Naive B cell (primary cell): ENCODE data around the gene SORCS2. TPM values are rescaled to one million over a fixed set of nuclear protein-coding genes. Genes with fewer than 3 reads are reported as not detected.

Experiments used
- ATAC-seq, 2 donors: fragments of 150-1000 bp; cut with Tn5 transposase; 2 replicates each; pipeline ENCODE4 v1.10.0; 2021; ENCODE audit warnings: low read depth in 2 of 2, mild to moderate bottlenecking in 2 of 2, moderate library complexity in 2 of 2
- DNase-seq: peaks from one replicate; pipeline ENCODE4 v3.0.0; 2022
- H3K27ac Mint-ChIP-seq, 6 donors: one replicate each; pipeline ENCODE4 v1.8.0; 2020 to 2022; ENCODE audit warnings: mild to moderate bottlenecking in 6 of 6, mixed read lengths in 6 of 6, moderate library complexity in 5 of 6, inconsistent platforms in 2 of 6
- H3K27me3 Mint-ChIP-seq, 3 donors: one replicate each; pipeline ENCODE4 v1.8.0; 2021 to 2022; ENCODE audit warnings: mixed read lengths in 3 of 3, mild to moderate bottlenecking in 1 of 3
- H3K36me3 Mint-ChIP-seq, 2 donors: one replicate each; pipeline ENCODE4 v1.8.0; 2020 to 2022; ENCODE audit warnings: mixed read lengths in 2 of 2, inconsistent platforms in 1 of 2, mild to moderate bottlenecking in 1 of 2
- H3K4me1 Mint-ChIP-seq, 3 donors: one replicate each; pipeline ENCODE4 v1.8.0; 2020 to 2022; ENCODE audit warnings: mixed read lengths in 3 of 3, inconsistent platforms in 1 of 3, mild to moderate bottlenecking in 1 of 3, moderate library complexity in 1 of 3
- H3K4me3 Mint-ChIP-seq, 8 donors: one replicate each; pipeline ENCODE4 v1.8.0; 2020 to 2022; ENCODE audit warnings: mild to moderate bottlenecking in 8 of 8, mixed read lengths in 8 of 8, moderate library complexity in 8 of 8, inconsistent platforms in 2 of 8
- H3K9me3 Mint-ChIP-seq, 7 donors: one replicate each; pipeline ENCODE4 v1.8.0; 2020 to 2022; ENCODE audit warnings: mixed read lengths in 7 of 7, mild to moderate bottlenecking in 5 of 7, inconsistent platforms in 2 of 7, moderate library complexity in 1 of 7
- polyA plus RNA-seq, 6 donors: library from polyadenylated mRNA; unstranded; fragments of 300-500 nt; fragmentation: Illumina TruSeq; gene quantifications; one replicate each; pipeline ENCODE4 v1.2.3, GENCODE V29; 2021; ENCODE audit warnings: low read depth in 6 of 6

The SORCS2 gene
- polyA plus RNA-seq, 6 donors from 2014 or later: not detected

- DNase-seq (no peak), ATAC-seq (no peak)
- no peaks in the 10 kb centered on the region for H3K4me1 Mint-ChIP-seq
- peaks cover 0 to 10% (median 4%) of the 10 kb centered on the region in 7 donors for H3K9me3 Mint-ChIP-seq
- peaks cover 0 to 12% (median 8%) of the 10 kb centered on the region in 3 donors for H3K27me3 Mint-ChIP-seq
- no peak overlapping the region for H3K4me3 Mint-ChIP-seq
- no peaks in the 10 kb centered on the region for H3K36me3 Mint-ChIP-seq
- no peak overlapping the region for H3K27ac Mint-ChIP-seq
Observed at GRCh38 chr4:7244331-7244665, 52.0 kb downstream of the SORCS2 start.

- H3K27me3 Mint-ChIP-seq: peaks cover 0 to 9% (median 8%) of the 10 kb centered on the region in 3 donors
- ATAC-seq: no peak
- H3K4me1 Mint-ChIP-seq: no peaks in the 10 kb centered on the region
Observed at GRCh38 chr4:7244751-7245320, 52.5 kb downstream of the SORCS2 start.

DNA sequence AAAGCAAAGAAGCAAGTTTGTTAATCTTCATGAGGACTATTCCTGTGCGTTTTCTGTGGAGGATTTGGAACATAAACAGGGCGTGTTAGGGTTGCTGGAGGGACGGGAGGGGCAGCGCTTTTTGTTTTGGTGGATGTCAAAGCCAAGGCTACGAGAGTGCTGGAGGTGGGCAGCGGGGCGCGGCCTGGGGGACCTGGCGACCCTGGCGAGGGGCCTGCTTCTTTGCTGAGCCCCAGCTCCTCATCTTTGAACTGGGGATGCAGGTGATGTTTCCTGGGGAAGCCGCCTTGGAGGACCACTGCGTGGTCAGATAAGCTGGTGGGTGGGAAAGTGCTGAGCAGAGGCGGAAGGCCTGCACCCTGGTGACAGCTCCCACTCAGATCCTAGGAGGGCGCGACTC lies 55.2 kb downstream of the SORCS2 start:
- H3K36me3 Mint-ChIP-seq: no peaks in the 10 kb centered on the region
- H3K27ac Mint-ChIP-seq: no peak overlapping the region
- DNase-seq (no peak), ATAC-seq (no peak)
- peaks cover 0 to 24% (median 20%) of the 10 kb centered on the region in 3 donors for H3K27me3 Mint-ChIP-seq
- H3K4me3 Mint-ChIP-seq: no peak overlapping the region
- peaks cover 0 to 11% (median 2%) of the 10 kb centered on the region in 7 donors for H3K9me3 Mint-ChIP-seq
- no peaks in the 10 kb centered on the region for H3K4me1 Mint-ChIP-seq

More at GRCh38 chr4:7244751-7245320, 52.5 kb downstream of the SORCS2 start:
- H3K36me3 Mint-ChIP-seq: no peaks in the 10 kb centered on the region
- no peak overlapping the region for H3K4me3 Mint-ChIP-seq
- no peak for DNase-seq
- H3K9me3 Mint-ChIP-seq: peaks cover 0 to 11% (median 2%) of the 10 kb centered on the region in 7 donors
- H3K27ac Mint-ChIP-seq: peak overlapping the region in 1 of 6 donors; percentile 54

GRCh38 chr4:7247946-7248345 lies 55.6 kb downstream of the SORCS2 start:
- H3K27me3 Mint-ChIP-seq: peaks cover 0 to 24% (median 16%) of the 10 kb centered on the region in 3 donors
- H3K27ac Mint-ChIP-seq: no peak overlapping the region
- no peak for DNase-seq
- ATAC-seq: no peak
- peaks cover 0 to 11% (median 2%) of the 10 kb centered on the region in 7 donors for H3K9me3 Mint-ChIP-seq
- H3K36me3 Mint-ChIP-seq: no peaks in the 10 kb centered on the region
- no peaks in the 10 kb centered on the region for H3K4me1 Mint-ChIP-seq
- H3K4me3 Mint-ChIP-seq: no peak overlapping the region

GRCh38 chr4:7248857-7249256 lies 56.5 kb downstream of the SORCS2 start:
- no peak for ATAC-seq
- Mint-ChIP-seq H3K4me1 (no peaks in the 10 kb centered on the region), H3K27me3 (peaks cover 0 to 24% (median 16%) of the 10 kb centered on the region in 3 donors), H3K36me3 (no peaks in the 10 kb centered on the region), H3K9me3 (peaks cover 0 to 11% (median 2%) of the 10 kb centered on the region in 7 donors), H3K27ac (no peak overlapping the region), H3K4me3 (no peak overlapping the region)
- no peak for DNase-seq

- peaks cover 0 to 31% (median 29%) of the 10 kb centered on the region in 3 donors for H3K27me3 Mint-ChIP-seq
- no peak overlapping the region for H3K4me3 Mint-ChIP-seq
- no peaks in the 10 kb centered on the region for H3K4me1 Mint-ChIP-seq
- DNase-seq (no peak), ATAC-seq (no peak)
- peaks cover 0 to 11% (median 4%) of the 10 kb centered on the region in 7 donors for H3K9me3 Mint-ChIP-seq
- H3K27ac Mint-ChIP-seq: peak overlapping the region in 1 of 6 donors; percentile 79
- H3K36me3 Mint-ChIP-seq: no peaks in the 10 kb centered on the region
Observed at GRCh38 chr4:7251321-7251720, 59.0 kb downstream of the SORCS2 start.

DNA sequence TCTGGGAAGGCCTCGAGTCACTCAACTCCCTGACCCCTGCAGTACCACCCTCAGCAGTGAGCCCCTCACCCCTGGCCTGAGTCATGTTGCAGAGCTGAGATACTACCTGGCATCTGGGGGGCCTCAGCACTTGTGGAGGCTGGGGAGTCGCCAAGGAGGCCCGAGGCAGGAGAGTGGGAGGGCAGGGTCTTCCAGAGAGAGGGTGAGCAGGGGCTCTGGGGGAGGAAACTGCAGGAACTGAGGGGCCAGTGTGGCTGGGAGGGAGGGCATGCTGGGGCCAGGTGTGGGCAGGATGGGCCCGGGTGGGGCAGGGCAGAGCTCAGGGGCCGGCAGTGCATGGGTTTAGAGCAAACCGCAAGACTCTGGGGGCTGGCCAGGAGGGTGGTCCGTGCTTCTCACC lies 59.7 kb downstream of the SORCS2 start:
- Mint-ChIP-seq H3K4me3 (no peak overlapping the region), H3K9me3 (peaks cover 0 to 11% (median 4%) of the 10 kb centered on the region in 7 donors), H3K36me3 (no peaks in the 10 kb centered on the region), H3K4me1 (no peaks in the 10 kb centered on the region), H3K27me3 (peaks cover 0 to 36% (median 31%) of the 10 kb centered on the region in 3 donors), H3K27ac (no peak overlapping the region)
- ATAC-seq: no peak
- DNase-seq: no peak

DNA sequence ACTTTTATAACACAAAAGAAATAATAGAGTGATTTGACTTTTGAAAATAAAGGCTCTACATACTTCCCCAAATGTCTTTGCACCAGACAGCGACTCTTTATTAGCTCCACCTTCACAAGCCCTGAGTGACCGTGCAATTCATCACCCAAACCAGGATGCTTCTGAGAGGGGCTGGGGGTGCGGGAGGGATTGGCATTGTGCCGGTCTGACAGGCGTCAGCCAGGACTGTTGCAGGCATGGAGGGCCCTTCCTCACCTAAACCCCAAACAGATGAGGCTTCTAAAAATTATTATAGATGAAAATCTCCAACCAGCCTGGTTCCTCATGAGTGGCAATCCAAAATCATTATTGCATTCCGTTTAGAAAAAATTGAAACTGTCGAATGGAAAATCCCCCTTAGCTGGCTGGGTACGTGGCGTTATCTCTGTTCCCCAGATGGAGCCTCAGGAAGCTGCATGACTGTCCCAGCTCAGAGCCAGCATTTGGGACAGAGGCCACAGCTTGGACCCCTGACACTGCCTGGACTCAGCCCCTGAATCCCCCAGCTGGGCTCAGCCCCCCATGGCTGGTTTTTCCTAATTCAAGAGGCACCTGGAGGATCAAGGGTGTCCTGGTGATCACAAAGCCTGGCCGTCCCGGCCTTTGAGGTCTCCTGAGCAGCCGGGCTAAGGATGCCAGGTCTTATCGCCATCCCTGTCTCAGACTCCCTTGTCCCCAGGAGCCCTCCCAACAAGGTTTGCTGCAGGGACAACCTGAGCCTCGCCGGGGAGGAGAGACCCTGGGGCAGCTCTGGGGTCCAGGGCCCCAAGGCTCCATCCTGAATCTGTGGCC lies 60.4 kb downstream of the SORCS2 start:
- Mint-ChIP-seq H3K4me3 (no peak overlapping the region), H3K36me3 (no peaks in the 10 kb centered on the region), H3K27me3 (peaks cover 0 to 40% (median 35%) of the 10 kb centered on the region in 3 donors), H3K9me3 (peaks cover 0 to 11% (median 4%) of the 10 kb centered on the region in 7 donors), H3K4me1 (no peaks in the 10 kb centered on the region), H3K27ac (no peak overlapping the region)
- DNase-seq (no peak), ATAC-seq (no peak)

- Mint-ChIP-seq H3K27ac (no peak overlapping the region), H3K36me3 (no peaks in the 10 kb centered on the region), H3K4me1 (no peaks in the 10 kb centered on the region), H3K27me3 (peaks cover 0 to 40% (median 40%) of the 10 kb centered on the region in 3 donors), H3K4me3 (no peak overlapping the region), H3K9me3 (peaks cover 0 to 11% (median 4%) of the 10 kb centered on the region in 7 donors)
- DNase-seq: no peak
- ATAC-seq: no peak
Observed at GRCh38 chr4:7253341-7253700, 61.0 kb downstream of the SORCS2 start.

- no peaks in the 10 kb centered on the region for H3K36me3 Mint-ChIP-seq
- ATAC-seq: no peak
- H3K4me3 Mint-ChIP-seq: no peak overlapping the region
Observed at GRCh38 chr4:7253837-7254236, 61.5 kb downstream of the SORCS2 start.

DNA sequence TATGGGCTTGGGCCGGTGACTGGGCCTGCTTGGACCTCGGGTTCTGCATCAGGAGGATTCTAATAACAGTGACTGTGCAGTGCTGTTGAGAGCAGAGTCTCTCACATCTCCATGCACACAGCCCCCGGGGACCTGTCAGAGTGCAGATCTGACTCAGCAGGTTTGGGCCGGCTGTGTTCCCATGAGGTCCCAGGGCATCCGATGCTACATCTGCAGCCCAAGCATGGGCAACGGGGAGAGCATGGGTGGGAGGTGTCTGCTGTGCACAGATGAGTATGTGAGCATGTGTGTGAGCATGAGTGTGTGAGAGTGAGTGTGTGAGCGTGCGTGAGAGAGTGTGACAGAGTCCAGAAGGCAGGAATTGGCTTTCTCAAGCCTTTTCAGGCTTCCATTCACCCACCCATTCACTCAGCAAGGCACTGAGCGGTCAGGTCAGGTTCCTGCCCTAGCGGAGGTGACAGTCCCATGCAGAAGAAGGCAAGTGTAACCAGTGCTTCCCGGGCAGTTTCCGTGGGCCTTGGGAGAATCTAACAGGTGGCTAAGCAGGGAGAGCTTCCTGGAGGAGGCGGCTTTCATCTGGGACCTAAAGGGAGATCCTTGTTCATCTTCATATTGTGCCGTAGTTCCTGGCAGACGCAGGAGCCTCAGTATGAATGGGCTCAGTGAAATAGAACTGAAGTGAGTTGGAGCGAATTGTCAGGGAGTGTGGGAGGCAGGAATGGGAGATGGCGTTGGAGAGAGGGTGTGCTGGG lies 62.6 kb downstream of the SORCS2 start:
- H3K4me3 Mint-ChIP-seq: no peak overlapping the region

More at GRCh38 chr4:7253837-7254236, 61.5 kb downstream of the SORCS2 start:
- Mint-ChIP-seq H3K9me3 (peaks cover 0 to 7% (median 4%) of the 10 kb centered on the region in 7 donors), H3K27me3 (peaks cover 0 to 45% (median 40%) of the 10 kb centered on the region in 3 donors), H3K4me1 (no peaks in the 10 kb centered on the region), H3K27ac (no peak overlapping the region)
- DNase-seq: no peak

DNA sequence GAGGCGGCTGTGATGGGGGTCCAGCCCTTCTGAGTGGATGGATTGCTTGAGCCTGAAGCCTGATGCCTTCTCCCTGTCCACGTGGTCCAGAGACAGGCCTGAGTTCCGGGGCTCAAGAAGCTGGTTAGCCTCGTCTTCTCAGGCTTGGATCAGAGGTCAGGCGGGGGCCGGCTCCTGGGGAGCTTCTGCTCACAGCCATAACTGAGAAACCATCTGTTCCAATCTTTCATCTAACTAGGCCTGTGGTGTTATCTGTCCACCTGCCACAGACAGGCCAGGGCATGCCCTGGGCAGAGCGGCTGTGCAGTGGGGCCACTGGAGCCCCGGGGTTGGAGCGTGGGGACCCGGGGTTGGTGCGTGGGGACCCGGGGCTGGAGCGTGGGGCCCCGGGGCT lies 63.1 kb downstream of the SORCS2 start:
- no peaks in the 10 kb centered on the region for H3K4me1 Mint-ChIP-seq

More for the DNA sequence above, 62.6 kb downstream of the SORCS2 start:
- Mint-ChIP-seq H3K36me3 (peaks cover 0 to 6% of the 10 kb centered on the region in 2 donors), H3K27ac (peak overlapping the region in 1 of 6 donors; percentile 62), H3K27me3 (peaks cover 0 to 47% (median 47%) of the 10 kb centered on the region in 3 donors), H3K4me1 (no peaks in the 10 kb centered on the region), H3K9me3 (peaks cover 0 to 7% (median 4%) of the 10 kb centered on the region in 7 donors)
- no peak for ATAC-seq
- no peak for DNase-seq

DNA sequence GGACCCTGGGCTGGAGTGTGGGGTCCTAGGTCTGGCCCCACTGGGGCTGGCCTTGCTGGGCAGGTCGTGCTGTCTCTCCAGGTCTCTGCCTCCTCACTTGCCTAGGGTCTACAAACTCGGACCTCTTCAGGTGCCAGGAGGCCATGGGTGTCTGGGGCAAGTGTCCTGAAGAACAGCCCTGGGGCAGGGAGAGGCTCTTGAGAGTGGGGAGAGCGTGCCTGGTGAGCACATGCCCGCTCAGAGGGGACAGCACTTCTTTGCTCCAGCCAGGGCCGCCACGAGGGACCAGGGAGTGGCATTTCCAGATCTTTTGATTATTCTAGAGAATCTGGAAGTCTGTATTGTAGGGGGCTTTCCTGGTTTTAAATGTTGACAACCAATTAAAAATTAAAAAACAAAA lies 63.7 kb downstream of the SORCS2 start:
- peaks cover 0 to 7% of the 10 kb centered on the region in 2 donors for H3K36me3 Mint-ChIP-seq
- ATAC-seq (no peak), DNase-seq (no peak)
- H3K4me1 Mint-ChIP-seq: no peaks in the 10 kb centered on the region
- peaks cover 0 to 42% (median 42%) of the 10 kb centered on the region in 3 donors for H3K27me3 Mint-ChIP-seq
- H3K27ac Mint-ChIP-seq: no peak overlapping the region
- H3K4me3 Mint-ChIP-seq: no peak overlapping the region
- peaks cover 2 to 9% (median 5%) of the 10 kb centered on the region in 7 donors for H3K9me3 Mint-ChIP-seq

More for the DNA sequence above, 63.1 kb downstream of the SORCS2 start:
- Mint-ChIP-seq H3K4me3 (no peak overlapping the region), H3K27me3 (peaks cover 0 to 47% (median 47%) of the 10 kb centered on the region in 3 donors), H3K27ac (no peak overlapping the region), H3K36me3 (peaks cover 0 to 7% of the 10 kb centered on the region in 2 donors), H3K9me3 (peaks cover 2 to 8% (median 5%) of the 10 kb centered on the region in 7 donors)
- ATAC-seq (no peak), DNase-seq (no peak)
